Measurements from ENCODE around the gene GALNT1.
A peak's percentile ranks its signal among the peaks of the same experiment; 100 is the strongest.

Gene GALNT1

DNA sequence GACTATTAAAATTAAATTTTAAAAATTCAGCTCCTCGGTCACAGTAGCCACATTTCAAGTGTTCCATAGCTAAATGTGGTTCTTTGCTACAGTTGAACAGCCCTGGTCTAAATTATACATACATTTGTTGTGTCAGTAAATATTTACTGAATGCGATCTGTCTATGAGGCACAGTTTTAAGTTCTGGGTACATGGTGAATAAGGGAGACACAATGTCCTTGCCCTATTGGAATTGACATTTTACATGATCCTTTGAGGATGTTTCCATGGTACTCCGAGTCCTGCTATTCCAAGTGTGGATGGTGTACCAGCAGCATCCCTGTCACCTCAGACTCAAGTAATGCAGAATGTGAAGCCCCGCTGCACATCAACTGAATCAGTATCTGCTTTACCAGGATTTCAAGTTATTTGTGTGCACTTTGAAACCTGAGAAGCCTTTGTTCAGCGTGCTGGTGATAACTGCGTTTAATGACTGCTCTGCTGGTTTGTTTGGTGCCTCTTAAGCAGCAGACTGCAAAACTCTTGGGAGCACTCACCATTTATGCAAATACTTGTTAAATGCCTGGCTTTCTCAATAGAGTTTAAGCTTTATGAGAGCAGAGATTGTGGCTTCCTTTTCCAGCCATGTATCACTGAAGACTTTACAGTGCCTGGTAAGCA lies 1.5 kb downstream of the GALNT1 start:
- DNase-seq, result peak; percentile 81

DNA sequence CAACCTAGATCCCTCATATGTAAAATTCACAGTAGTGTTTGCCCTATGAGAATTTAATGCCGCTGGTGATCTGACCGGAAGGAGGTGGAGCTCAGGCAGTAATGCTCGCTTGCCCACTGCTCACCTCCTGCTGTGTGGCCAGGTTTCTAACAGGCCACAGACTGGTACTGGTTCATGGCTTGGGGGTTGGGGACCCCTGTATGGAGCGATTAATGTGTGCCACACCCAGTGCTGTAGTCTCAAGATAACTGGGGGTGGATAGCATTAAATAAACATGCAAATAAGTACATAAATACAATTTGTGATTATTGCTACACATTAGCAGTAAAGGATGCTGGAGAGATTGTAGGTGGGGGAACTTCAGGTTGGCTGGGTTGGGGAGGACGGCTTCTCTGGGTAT lies 3.2 kb downstream of the GALNT1 start:
- DNase-seq, result no peak

DNA sequence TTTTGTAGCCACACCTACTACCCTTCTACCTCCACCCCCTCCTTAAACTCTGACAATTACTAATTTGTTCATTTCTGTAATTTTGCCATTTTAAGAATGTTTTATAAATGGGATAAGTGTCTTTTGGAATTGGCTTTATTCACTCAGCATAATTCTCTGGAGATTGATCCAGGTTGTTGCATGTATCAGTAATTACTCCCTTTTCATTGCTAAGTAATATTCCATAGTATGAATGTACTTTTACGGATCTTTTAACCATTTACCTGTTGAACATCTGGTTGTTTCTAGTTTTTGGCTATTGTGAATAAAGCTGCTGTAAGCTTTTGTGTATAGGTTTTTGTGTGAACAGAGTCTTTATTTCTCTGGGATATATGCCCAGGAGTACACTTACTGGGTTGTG lies 4.1 kb downstream of the GALNT1 start:
- no peak for DNase-seq

DNA sequence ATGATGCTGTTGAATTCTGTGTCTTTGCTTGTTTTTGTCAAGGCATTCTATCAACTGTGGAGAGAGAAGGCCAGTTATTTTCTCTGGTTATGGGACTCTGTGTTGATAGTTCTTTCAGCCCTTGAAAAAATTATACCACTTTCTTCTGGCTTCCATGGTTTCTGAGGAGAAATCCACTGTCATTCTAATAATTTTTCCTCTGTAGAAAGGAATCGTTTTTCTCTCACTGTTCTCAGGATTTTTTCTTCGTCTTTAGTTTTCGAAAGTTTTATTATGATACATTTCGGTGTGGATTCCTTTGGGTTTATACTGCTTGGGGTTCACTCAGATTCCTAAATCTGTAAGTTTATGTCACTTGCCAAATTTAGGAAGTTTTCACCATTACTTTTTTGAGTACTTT lies 6.6 kb downstream of the GALNT1 start:
- no peak for DNase-seq

DNA sequence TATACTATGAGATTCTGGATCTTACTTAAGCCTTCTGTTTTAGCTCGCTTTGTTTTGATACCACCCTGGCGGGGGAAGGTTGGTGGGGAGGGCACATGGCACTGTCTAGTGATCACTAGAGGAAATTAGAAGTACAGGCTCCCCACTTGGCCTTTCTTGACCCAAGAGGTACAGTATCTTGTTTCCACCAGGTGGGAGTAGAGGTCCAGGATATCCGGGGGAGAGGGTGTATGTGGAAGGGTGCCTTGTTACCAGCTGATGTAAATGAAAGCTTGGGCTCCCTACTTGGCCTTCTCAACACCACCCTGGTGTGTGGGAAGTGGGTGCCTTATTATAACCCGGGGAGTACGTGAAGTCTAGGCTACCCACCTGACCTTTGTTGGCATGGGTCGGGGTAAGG lies 7.5 kb downstream of the GALNT1 start:
- no peak for DNase-seq

DNA sequence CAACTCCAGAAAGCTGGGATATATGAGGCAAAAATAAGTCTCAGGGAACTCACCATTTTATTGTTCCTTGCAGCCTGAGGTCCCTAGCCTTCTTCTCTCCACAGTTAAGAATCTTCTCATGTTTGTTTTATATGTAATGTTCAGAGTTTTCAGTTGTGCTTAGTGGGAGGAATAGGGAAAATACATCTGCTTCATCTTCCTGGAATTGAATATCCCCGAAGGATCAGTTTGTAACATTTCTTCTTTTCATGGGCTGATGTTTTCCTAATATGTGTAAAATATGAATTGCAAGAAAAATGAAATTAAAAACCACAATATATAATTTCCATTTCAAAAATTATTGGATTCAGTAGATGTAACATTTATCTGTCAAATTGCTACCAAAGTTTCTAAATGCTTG lies 8.0 kb downstream of the GALNT1 start:
- no peak for DNase-seq

DNA sequence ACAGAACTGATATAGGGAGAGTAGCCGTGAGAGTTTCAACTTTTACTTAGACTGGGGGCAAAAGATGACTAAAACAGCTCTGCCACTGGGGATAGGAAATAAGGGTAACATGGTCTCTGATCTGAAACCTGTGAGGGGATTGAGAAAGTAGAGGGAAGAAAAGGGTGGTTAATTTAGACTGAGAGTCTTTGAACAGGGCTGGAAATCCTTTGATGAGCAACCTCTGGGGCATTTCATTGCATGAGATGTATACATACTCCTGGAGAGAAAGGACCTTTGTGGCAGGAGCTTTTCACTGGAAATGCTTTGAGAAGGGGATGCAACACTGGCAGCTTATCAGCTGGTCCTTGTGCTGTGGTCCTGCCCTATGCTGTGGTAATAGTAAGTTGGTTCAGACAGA lies 9.4 kb downstream of the GALNT1 start:
- DNase-seq, result no peak

DNA sequence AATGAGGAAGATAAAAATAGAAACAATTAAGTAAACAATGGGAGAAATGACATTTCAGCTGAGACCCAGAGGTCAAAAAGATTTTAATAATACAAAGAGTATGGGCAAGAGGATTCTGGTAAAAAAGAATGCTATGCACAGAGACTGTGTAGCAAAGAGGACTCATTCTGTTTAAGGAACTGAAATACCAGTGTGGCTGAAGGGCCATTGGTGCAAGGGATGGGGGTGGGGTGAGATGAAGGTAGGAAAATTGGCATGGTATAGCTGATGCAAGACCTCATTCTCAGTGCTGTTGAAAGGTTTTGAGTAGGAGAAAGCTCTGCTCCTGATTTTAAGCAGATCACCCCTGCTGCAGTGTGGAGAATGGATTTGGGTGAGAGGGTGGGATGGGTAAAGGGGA lies 10.8 kb downstream of the GALNT1 start:
- no peak for DNase-seq

DNA sequence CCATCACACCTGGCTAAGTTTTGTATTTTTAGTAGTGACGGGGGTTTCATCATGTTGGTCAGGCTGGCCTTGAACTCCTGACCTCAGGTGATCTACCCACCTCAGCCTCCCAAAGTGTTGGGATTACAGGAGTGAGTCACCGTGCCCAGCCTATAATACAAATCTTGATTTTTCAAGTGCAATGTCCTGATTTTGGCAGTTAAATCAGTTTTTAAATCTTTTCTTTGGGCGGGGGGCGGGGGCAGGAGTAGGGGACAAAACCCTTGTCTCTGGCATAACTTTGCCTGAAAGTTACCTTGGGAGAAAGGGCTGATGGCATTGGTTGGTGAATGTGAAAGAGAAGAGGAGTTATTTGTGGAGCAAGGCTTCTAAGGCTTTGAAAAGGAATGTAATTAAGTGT lies 12.3 kb downstream of the GALNT1 start:
- DNase-seq, result no peak

DNA sequence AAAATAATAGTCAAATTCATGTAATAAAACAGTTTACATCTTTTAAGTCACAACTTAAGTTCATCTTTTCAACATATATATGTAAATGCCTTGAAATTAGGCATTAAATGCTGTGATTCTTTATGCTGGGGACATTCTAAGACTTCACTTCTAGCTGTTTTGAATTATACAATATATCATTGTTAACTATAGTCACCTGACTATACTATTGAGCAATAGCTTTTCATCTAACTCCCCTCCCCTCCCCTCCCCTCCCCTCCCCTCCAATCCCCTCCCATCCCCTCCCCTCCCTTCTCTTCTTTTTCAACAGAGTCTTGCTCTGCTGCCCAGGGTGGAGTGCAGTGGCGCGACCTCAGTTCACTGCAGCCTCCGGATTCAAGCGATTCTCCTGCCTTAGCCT lies 16.2 kb downstream of the GALNT1 start:
- no peak for DNase-seq

DNA sequence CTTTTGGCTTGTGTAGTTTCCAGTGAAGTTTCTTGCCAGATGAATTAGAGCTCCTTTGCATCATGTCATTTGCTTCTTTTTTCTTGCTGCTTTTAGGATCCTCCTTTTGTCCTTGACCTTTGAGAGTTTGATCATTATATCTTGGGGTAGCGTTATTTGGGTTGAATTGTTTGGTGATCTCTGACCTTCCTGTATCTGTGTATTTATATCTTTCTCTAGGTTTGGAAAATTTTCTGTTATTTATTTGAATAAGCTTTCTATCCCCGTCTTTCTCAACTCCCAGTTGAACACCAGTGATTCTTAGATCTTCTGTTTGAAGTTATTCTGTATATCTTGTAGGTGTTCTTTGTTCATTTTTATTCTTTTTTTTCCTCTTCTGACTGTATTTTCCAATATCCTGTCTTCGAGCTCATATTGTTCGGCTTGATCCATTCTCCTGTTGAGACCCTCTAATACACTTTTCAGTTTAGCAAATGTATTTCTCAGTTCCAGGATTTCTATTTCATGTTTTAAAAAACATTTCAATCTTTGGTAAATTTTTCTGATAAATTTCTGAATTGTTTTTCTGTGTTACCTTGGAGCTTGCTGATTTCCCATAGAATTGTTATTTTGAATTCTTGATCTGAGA lies 20.8 kb downstream of the GALNT1 start:
- no peak for DNase-seq

DNA sequence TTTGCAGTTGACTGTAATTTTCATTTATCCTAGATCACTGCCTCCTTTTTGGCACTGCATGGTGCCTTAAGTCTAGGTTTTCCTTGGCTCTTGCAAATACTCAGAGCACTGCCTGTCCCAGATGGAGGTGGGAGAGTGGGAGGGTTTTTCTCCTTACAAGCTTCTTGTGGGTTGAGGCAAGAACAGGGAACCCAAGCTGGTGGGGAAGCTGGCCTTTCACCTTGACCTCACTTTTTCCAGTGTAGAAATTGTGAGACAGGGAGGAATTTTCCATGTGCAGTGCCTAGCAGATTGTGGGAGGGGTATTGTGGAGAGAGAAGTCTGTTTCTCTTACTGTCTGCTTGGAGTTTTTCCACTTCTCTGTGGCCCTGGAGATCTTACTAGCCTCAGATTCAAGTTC lies 21.5 kb downstream of the GALNT1 start:
- DNase-seq, result no peak

DNA sequence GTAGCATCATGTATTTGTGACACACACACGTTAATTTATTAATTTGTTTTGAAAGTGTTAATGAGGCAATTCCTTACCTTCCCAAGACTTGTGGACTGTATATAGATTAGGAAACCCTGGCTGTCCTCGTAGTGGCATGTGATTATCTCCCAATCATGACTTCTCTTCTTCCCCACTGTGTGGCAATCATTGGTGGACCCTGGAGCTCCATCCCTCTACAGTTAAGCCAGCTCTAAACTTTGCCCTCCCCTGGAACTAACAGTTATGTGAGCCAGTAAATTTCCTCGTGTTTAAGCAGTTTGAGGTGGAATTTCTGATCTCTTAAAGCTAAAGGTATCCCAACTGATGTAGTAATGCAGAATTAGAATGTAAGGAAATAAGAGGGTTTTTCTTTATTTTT lies 22.0 kb downstream of the GALNT1 start:
- no peak for DNase-seq

DNA sequence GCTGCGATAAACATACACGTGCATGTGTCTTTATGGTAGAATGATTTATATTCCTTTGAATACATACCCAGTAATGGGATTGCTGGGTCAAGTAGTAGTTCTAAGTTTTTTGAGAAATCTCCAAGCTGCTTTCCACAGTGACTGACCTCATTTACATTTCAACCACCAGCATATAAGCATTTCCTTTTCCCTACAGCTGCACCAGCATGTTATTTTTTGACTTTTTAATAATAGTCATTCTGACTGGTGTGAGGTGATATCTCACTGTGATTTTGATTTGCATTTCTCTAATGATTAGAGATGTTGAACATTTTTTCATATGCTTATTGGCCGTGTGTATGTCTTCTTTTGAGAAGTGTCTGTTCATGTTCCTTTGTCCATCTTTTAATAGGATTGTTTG lies 22.8 kb downstream of the GALNT1 start:
- no peak for DNase-seq

DNA sequence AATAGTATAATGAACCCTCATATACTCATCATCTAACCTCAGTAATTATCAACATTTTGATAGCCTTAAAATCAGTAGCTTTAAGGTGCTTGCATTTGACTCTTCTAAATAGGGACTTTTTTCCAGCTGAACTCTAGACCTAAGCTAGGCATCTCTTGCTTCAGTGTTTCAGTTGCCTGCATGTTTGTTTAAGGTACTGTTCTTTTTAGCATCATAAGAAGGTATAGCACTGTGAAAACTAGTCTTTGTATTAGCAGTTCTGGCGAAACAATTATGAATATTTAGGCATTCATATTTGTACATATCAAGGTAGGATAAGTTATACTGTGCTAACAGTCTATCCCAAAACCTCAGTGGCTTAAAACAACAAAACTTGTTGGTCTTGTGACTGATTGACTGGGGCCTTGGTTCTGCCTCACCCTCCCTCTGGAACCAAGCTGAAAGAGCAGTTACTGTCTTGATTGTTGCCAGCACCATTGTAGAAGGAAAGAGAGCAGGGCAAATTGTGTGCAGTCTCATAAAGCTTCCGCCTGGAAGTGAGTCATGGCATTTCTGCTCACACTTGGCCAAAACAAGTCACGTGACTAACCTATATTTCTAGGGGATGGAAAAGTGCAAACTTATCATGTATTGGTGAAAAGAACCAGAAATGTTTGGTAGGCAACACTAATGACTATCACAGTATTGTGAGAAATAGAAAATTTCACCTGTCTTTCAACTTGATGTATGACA lies 24.3 kb downstream of the GALNT1 start:
- no peak for DNase-seq

DNA sequence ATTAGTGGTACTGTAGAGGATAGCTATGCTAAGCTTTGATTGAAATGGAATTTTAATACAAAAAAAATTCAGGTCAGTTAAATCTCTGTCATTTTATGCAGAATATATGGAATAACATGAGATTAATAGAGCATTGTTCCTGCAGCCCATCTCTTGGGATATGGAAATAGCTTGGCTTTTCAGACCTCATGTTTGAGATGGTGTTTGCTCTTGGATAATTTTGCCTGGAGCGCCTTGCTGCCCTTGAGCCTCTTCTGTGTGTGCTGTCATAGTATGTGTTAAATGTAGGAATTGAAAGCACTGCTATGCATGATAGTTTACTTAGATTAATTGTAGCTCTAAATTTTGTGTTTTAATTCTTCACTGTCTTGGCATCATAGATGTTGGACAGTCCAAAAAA lies 27.7 kb downstream of the GALNT1 start:
- no peak for DNase-seq

DNA sequence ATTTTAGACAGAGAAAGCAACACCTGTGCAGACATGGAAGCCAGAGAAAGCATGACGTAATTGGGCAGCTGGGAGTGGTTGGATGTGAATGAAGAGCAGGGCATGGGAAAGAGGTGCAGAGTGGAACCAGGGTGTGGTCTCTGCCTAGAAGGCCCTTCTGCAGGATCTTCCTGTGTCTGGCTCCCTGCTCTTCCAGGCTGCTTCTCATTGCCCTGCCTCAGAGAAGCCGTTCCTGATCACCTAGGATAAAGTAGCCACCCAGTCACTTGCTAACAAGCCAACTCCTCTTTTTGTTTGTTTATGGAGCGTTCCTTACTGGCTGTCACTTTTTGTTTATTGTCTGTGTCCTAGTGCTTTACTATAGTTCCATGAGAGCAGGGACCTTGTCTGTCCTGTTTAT lies 28.5 kb downstream of the GALNT1 start:
- DNase-seq, result no peak

DNA sequence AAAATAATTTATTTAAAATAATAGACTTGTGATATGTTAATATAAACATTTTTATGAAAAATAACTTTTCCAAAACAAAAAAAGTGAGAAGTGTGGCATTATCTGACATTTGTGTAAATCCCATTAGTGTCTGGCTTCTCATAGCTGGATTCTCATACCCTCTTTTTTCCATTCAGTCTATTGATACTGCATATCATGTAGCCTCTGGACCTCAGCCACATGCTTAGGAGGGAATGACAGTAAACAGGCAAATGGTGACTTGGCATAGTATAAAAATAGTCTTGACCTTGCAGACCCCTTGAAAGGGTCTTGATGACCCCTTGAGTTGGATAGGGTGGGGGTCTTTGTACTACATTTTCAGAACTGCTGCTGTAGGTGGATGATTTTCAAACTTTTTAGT lies 29.2 kb downstream of the GALNT1 start:
- DNase-seq, result no peak

DNA sequence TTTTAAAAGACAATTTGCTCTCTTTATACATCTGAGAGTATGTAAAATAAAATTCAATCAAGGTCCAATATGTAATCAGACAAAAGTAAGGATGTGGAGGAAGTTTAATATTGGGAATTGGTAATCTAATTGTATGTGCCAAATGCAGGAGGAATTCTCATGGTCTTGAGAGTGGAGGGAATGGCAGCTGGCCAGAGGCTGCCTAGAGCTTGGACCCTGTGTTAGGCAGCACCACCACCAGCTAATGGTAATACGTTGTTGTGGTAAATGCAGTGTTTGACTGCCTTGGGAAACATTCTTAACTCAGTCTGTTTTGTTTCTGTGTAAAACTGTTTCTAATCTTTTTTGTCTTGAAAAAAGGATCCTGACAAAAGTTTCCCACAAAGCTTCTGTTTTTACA lies 30.0 kb downstream of the GALNT1 start:
- DNase-seq, result no peak

DNA sequence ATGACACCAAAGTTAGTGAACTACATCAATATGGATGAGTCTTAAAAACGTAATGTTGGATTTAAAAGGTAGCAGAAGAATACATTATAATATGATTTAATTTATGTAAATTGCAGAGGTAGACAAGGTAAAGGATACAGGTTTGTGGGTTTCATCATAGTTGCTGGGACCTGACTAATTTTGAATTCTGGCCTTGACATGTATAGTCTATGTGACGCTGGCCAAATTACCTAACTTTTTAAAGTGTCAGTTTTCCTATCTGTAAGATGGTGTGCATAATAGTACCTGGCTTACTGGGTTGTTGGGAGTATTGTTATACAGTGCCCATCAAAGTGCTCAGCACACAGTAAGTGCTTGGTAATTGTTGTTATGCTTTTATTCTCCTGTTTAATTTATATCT lies 34.5 kb downstream of the GALNT1 start:
- no peak for DNase-seq

DNA sequence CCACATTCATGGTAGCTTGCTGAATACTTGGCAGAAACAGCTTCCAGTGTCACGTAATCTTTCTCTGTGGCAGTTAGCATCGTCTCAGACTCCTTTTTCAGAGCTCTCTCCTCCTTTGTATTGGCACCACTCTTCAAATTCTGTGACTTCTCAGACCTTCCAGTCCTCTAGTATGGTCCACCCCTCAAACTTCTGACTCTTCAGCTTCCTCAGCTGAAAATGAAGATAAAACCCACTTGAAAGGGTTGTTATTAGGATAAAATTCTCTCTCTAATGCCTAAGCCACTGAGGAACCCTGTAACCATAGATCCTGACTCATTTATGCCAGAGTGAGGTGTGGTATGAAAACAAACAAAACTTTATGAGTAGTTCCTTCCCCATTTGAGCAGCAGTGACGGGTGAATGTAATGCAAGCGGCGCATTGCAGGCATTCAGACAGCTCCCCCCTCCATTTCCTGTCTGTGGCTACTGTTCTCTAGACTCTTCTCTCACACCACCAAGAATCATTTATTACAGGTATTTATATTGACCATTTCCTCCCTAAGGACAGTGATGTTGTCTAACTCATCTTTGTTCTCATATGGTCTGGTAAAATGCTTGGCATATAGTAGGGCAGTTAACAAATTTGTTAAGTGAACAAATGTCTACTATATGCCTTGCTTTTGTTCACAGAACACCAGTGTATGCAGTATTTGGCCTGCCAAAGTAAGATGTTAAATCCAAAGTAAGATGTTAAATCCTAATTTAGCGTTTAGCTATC lies 35.3 kb downstream of the GALNT1 start:
- DNase-seq, result no peak

DNA sequence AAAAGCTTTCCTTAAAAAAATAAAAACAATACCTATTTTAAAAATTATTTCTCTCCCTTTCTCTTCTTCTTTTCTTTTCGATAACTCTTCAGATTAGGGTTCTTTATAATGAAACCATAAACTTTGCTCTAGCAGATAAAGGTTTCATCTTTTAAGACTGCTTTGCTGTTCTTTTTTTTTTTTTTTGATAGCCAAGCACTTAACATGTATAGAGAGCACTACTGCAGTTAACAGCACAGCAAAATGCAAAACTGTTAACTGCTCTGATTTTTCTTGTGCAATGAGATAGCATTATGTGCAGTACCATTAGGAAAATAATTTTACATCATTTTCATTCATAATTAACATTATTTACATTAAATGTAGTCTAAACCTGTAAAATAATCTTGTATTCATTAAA lies 36.3 kb downstream of the GALNT1 start:
- DNase-seq, result no peak

DNA sequence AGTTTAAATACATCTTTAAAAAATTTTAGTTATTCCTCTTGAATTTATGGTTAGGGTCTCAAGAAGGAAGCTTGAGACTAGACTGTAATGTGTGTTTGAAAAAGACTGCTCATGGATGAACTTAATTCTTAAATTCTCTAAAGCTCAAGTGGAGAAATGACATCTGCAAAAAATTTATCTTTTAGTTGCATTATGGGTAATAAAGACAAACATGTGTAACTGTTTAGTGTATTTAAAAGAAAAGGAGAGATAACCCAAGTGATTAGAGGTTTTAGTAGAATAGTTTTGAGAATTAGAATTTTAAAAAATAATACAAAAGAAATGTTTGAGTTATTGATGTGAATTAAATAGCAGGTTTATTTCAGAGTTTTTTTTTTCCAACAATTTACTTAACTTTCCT lies 36.7 kb downstream of the GALNT1 start:
- no peak for DNase-seq

DNA sequence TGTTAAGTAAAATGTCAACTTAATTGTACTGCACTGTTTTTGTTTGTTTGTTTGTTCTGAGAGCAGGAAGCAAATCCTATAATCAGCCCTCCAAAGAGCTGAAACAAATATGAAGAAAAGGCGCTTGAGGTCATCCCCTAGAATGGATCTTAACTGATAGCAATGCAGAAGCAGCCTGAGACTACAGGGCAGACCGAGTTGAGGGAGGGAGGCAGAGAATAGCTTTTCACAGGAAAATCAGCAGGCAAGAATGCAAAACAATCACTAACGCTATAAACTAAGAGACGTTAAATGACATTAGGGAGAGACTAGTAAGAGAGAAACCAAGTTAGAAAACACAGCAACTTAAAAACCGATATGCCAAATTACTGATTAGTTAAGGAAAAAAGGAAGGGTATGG lies 37.2 kb downstream of the GALNT1 start:
- no peak for DNase-seq
